Sigmoid colon (tissue), 7 donors: ENCODE measurements around the gene ESRRB. TPM values are rescaled to one million over a fixed set of nuclear protein-coding genes. Genes with fewer than 3 reads are reported as not detected.
A peak's percentile ranks its signal among the peaks of the same experiment; 100 is the strongest.

Experiments
- DNase-seq: peaks from one replicate; pipeline ENCODE4 v3.0.0-alpha.2; 2019
- H3K27ac ChIP-seq, 4 donors: fragments of 200-600 bp; sonication (generic); one replicate each; pipeline ENCODE4 v1.5.1; 2016 to 2019; ENCODE audit warnings: mild to moderate bottlenecking in 1 of 4
- H3K27me3 ChIP-seq, 3 donors: fragments of 200-600 bp; sonication (generic); one replicate each; pipeline ENCODE4 v1.5.1; 2019; ENCODE audit warnings: mild to moderate bottlenecking in 1 of 3
- H3K36me3 ChIP-seq, 4 donors: fragments of 200-600 bp; sonication (generic); one replicate each; pipeline ENCODE4 v1.5.1; 2016 to 2019
- H3K4me1 ChIP-seq, 4 donors: fragments of 200-600 bp; sonication (generic); one replicate each; pipeline ENCODE4 v1.5.1; 2017 to 2019
- H3K4me3 ChIP-seq, 4 donors: fragments of 200-600 bp; sonication (generic); one replicate each; pipeline ENCODE4 v1.5.1; 2017 to 2019; ENCODE audit warnings: mild to moderate bottlenecking in 2 of 4, moderate library complexity in 1 of 4
- H3K9me3 ChIP-seq, 4 donors: fragments of 200-600 bp in 3 of 4; sonication (generic) in 3 of 4; one replicate each; pipeline versions ENCODE4 v1.5.1 to v1.6.1; 2013 to 2019
- EP300 ChIP-seq, 4 donors: sonication (generic); formaldehyde crosslinking; IDR thresholded peaks; one replicate each; pipeline ENCODE4 v1.6.1; 2017; ENCODE audit warnings: antibody characterized with exemption in 4 of 4
- POLR2A ChIP-seq, 2 donors: fragments of 450-650 bp; IDR thresholded peaks; one replicate each; pipeline ENCODE4 v1.6.1; 2016; ENCODE audit warnings: antibody characterized with exemption in 2 of 2, mild to moderate bottlenecking in 2 of 2, moderate library complexity in 2 of 2
- POLR2AphosphoS5 ChIP-seq, 4 donors: sonication (generic); formaldehyde crosslinking; IDR thresholded peaks; one replicate each; pipeline ENCODE4 v1.6.1; 2017; ENCODE audit warnings: antibody characterized with exemption in 4 of 4
- WGBS, 2 donors: extraction: QIAGEN DNeasy Blood & Tissue Kit; methylation state at CpG; one replicate each; pipeline ENCODE4 v1.1.7; 2013; 5-methylcytosine and 5-hydroxymethylcytosine counted together
- intact Hi-C: fragments of 100-400 bp; cut with DNase I; formaldehyde crosslinking; loops from one replicate; pipeline ENCODE4 v1.15.1; 2023
- polyA plus RNA-seq, 3 donors: library from polyadenylated mRNA; stranded (reverse); fragments of 200-250 nt; gene quantifications; one replicate each; pipeline ENCODE4 v1.2.3, GENCODE V29; 2013
- total RNA-seq, 4 donors: library from RNA; depleted of rRNA; stranded (reverse); fragments of >200 nt; gene quantifications; one replicate each; pipeline ENCODE4 v1.1.0, GENCODE V29; 2016
- TF ChIP-seq, protein P1 (sequence below), 4 experiments: fragments of 450-650 bp in 3 of 4; fragments of 200-600 bp in 1 of 4; IDR thresholded peaks; one replicate each; pipeline ENCODE4 v1.5.1; 2016 to 2019; ENCODE audit warnings: antibody characterized with exemption in 4 of 4, mild to moderate bottlenecking in 3 of 4, moderate library complexity in 2 of 4
- donor health status: healthy with polysubstance abuse.
- donor health status: Bipolar disorder and iron deficiency.
- donor health status: healthy.

Gene ESRRB
- total and polyA plus RNA-seq, 7 donors, result under 0.01 to 0.04 TPM; not detected in 5

DNA sequence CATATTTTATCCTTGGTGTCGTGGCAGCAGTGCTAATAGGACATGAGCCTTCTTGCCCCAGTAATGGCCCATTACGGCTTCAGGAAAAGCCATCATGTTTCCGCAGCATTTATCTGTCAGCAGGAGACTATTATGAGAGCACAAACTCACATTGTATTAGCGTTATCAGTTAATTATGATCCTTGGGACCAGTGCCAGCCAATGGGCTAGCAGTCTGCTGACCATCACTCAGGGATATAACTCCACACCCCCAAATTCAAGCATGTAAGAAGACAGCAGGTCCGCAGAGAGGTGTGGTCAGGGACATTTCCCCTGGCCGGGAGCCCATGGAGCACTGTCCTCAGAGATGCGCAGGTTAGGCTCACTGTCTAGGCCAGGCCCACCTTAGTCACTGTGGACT lies 4.9 kb upstream of the ESRRB start:
- TF ChIP-seq EP300 (IDR thresholded peaks at IDR 0.05) (no peak), POLR2AphosphoS5 (IDR thresholded peaks at IDR 0.05) (no peak), POLR2A (IDR thresholded peaks at IDR 0.05) (no peak)
- TF ChIP-seq, protein P1, sequence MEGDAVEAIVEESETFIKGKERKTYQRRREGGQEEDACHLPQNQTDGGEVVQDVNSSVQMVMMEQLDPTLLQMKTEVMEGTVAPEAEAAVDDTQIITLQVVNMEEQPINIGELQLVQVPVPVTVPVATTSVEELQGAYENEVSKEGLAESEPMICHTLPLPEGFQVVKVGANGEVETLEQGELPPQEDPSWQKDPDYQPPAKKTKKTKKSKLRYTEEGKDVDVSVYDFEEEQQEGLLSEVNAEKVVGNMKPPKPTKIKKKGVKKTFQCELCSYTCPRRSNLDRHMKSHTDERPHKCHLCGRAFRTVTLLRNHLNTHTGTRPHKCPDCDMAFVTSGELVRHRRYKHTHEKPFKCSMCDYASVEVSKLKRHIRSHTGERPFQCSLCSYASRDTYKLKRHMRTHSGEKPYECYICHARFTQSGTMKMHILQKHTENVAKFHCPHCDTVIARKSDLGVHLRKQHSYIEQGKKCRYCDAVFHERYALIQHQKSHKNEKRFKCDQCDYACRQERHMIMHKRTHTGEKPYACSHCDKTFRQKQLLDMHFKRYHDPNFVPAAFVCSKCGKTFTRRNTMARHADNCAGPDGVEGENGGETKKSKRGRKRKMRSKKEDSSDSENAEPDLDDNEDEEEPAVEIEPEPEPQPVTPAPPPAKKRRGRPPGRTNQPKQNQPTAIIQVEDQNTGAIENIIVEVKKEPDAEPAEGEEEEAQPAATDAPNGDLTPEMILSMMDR (IDR thresholded peaks at IDR 0.05), result no peak
- H3K9me3 ChIP-seq, result no peaks in the 10 kb centered on the region
- no peaks in the 10 kb centered on the region for H3K36me3 ChIP-seq
- H3K4me3 ChIP-seq, result no peak overlapping the region
- no peak overlapping the region for H3K27ac ChIP-seq
- 85 to 91% methylated on average over 7 of the region's 7 CpGs for WGBS, 2 donors
- intact Hi-C loops, result no loop called here
- DNase-seq, result no peak
- H3K4me1 ChIP-seq, result peaks cover 0 to 7% (median 4%) of the 10 kb centered on the region in 4 donors
- peaks cover 2 to 22% (median 14%) of the 10 kb centered on the region in 3 donors for H3K27me3 ChIP-seq

DNA sequence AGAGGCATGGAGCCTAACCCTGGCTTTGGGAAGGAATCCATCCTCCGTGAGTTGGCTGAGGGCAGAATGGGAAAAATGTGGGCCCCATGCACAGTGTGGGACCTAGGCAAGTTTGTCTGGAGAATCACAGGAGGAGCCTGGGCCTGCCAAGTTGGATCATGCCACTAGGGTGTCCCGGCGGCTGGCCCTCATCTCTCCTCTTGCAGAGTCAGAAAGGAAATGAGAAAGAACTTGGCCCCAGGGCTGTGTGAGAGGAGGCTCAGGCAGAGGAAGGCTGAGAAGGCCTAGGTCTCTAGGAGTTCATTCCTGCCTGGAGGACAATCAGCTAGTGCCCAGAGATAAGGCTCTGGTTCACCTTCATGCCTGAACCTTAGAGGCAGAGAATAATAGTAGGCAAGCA lies 2.5 kb upstream of the ESRRB start:
- TF ChIP-seq, protein P1 (IDR thresholded peaks at IDR 0.05), result no peak
- no peak for TF ChIP-seq POLR2A (IDR thresholded peaks at IDR 0.05)
- Histone ChIP-seq H3K27ac (no peak overlapping the region), H3K9me3 (no peaks in the 10 kb centered on the region), H3K27me3 (peaks cover 21 to 46% (median 37%) of the 10 kb centered on the region in 3 donors), H3K36me3 (no peaks in the 10 kb centered on the region), H3K4me1 (peaks cover 0 to 21% (median 19%) of the 10 kb centered on the region in 4 donors), H3K4me3 (no peak overlapping the region)
- intact Hi-C loops, result no loop called here
- no peak for DNase-seq
- WGBS, 2 donors, result 75 to 81% methylated on average over 3 of the region's 3 CpGs

DNA sequence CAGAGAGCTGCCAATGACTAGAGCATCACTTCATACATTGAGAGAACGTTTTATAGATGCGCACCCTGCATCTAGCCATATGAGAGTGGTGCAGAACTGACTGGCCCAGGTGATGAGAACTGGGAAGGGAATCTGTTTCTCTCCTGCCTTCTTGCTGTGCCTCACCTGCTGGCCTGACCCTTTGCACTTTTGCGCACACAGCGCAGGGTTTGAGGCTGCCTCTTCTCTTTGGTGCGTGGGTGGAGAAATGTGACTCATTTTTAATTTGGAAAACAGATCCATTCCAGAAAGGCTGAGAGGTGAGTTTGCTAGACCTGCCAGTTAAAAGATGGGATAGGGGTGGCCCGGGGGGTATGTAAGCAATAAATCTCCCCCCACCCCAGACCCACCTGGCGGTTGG lies 453 bp upstream of the ESRRB start:
- intact Hi-C loops, result no loop called here
- no peak for DNase-seq
- peaks cover 23 to 65% (median 47%) of the 10 kb centered on the region in 3 donors for H3K27me3 ChIP-seq

DNA sequence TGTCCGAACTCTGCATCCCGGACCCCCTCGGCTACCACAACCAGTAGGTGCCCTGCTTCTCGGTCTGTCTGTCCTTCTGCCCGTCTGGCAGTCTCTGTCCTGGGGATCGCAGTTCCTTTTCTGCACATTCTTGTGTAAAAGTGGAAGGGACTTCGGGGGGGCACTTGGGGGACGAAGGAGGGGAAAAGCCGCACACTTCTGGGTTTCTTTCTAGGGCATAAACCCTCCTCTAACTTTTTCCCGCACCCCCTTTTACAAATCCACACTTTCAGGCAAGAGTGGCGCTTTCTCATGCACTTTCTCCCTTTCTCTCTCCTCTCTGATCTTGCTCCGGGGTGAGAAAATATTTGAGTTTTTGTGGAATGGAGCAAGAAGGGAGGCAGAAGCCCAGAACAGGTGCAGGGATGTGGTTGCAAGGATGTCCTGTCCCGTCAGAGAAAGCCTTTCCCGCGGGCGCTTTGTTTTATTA lies 506 bp downstream of the ESRRB start:
- Histone ChIP-seq H3K4me3 (peak overlapping the region in 2 of 4 donors; percentile 27 to 35), H3K27me3 (peaks cover 23 to 72% (median 47%) of the 10 kb centered on the region in 3 donors), H3K36me3 (no peaks in the 10 kb centered on the region), H3K9me3 (no peaks in the 10 kb centered on the region), H3K27ac (no peak overlapping the region), H3K4me1 (peaks cover 0 to 21% (median 19%) of the 10 kb centered on the region in 4 donors)
- intact Hi-C loops, result no loop called here
- TF ChIP-seq EP300 (IDR thresholded peaks at IDR 0.05) (no peak), POLR2A (IDR thresholded peaks at IDR 0.05) (no peak), POLR2AphosphoS5 (IDR thresholded peaks at IDR 0.05) (no peak)
- TF ChIP-seq, protein P1 (IDR thresholded peaks at IDR 0.05), result no peak
- no peak for DNase-seq
- WGBS, 2 donors, result 2 to 3% methylated on average over 16 of the region's 16 CpGs

More for the DNA sequence above, 453 bp upstream of the ESRRB start:
- Histone ChIP-seq H3K27ac (no peak overlapping the region), H3K4me1 (peaks cover 0 to 21% (median 19%) of the 10 kb centered on the region in 4 donors), H3K36me3 (no peaks in the 10 kb centered on the region), H3K4me3 (no peak overlapping the region), H3K9me3 (no peaks in the 10 kb centered on the region)
- TF ChIP-seq EP300 (IDR thresholded peaks at IDR 0.05), result no peak
- TF ChIP-seq, protein P1 (IDR thresholded peaks at IDR 0.05), result no peak
- WGBS, 2 donors, result 20 to 29% methylated on average over 7 of the region's 7 CpGs
